KBM-7 (cell line): Measurements from ENCODE around the gene RRAGD.

ENCODE experiments used
- DNase-seq: peaks from one replicate; pipeline ENCODE4 v3.0.0-alpha.2; 2015
- in situ Hi-C: fragments of 300-500 bp; cut with MboI; formaldehyde crosslinking; loops from 2 replicates; pipeline ENCODE4 v1.14.3; 2020; ENCODE audit warnings: low sequenced_read_pairs, low pct_unique_long_range_greater_than_20kb, mixed read lengths

The RRAGD gene

GRCh38 chr6:89352278-89353117 is 59.6 kb downstream of the RRAGD start, which contains the start of gene UBE2J1:
Gene UBE2J1 (minus strand): TSS chr6:89352722. CDS start chr6:89352569, 153 bp downstream.
- in situ Hi-C loops, result no loop called here

GRCh38 chr6:89351671-89352277 is 60.3 kb downstream of the RRAGD start:
- peak; percentile 37 for DNase-seq
- in situ Hi-C loops, result no loop called here

More at GRCh38 chr6:89352278-89353117, 59.6 kb downstream of the RRAGD start, which contains the start of gene UBE2J1:
- peak; percentile 81 for DNase-seq

DNA sequence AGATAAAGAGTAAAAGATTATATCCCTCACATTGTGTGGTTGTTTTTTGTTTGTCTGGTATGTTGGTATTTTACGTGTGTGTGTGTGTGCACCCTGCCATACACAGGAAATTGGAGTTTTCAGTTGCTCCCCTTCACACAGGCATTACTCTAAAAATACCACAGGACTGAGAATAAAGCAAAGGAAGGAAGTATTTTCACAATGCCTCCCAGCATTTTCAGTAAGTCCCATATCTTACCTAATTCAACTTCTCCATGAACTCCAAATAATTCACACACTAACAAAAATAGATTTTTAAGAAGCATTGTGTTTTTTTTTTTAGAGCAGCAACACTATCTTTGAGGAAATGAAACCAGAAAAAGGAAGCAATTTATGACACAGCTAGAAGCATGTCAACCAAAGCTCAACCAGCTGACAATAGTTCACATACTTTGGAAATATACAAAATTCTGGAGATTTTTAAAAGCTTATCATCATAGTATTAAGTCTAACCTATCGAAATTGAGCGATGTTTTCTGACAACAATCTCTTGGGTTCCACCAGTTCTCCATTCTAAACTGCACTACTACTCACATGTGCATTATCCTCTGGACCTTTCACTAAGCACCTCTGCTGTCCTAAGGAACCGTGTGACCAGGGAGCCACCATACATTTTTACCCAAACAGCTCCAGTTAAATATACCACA is 61.6 kb downstream of the RRAGD start:
- in situ Hi-C loops, result no loop called here

DNA sequence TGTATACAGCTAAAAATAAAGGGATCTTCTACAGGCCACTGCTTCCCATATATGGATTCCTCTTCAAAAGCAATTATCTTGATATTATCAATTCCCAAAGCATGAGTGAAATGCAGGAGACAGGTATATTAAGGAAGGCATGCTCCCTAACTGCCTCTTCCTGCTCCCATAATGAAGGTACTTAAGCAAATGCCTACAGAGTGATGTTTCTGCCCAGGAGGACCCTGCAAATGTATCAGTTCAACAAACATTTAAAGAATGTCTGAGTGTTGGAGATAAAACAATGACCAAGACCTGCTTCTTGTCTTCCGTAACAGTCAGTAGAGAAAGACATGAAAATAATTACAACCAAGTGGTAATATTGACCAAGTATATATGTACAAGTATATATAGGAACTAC is 63.7 kb downstream of the RRAGD start:
- DNase-seq, result no peak
- in situ Hi-C loops, result no loop called here

More for the DNA sequence above, 61.6 kb downstream of the RRAGD start:
- DNase-seq, result peak; percentile 85

DNA sequence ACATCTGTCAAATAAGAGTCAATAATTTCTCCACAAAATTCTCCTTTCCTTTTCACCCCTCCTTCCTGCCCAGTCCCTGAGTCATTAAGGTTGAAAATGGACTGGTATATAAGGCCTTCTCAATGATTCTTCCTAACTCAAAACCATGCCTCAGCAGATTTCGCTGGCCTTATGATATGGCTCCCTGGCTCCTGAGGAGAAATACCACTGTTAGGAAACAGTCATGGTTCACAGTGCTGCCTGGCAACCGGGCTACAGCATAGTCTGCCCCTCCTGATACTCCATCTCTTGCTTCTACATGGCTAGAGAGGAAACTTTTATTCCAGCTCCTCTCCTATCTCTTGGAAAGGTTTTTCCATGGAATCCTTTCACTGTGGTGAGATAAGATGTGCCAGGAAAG is 64.2 kb downstream of the RRAGD start:
- in situ Hi-C loops, result no loop called here
- no peak for DNase-seq

- no peak for DNase-seq
- in situ Hi-C loops, result no loop called here
These were observed 65.6 kb downstream of the RRAGD start for GRCh38 chr6:89346433-89346832.

GRCh38 chr6:89339565-89339964 is 72.5 kb downstream of the RRAGD start:
- in situ Hi-C loops, result no loop called here
- DNase-seq, result no peak

GRCh38 chr6:89335164-89335563 is 76.9 kb downstream of the RRAGD start:
- no peak for DNase-seq
- in situ Hi-C loops, result no loop called here

- no peak for DNase-seq
These were observed 81.2 kb downstream of the RRAGD start for GRCh38 chr6:89330910-89331309.

DNA sequence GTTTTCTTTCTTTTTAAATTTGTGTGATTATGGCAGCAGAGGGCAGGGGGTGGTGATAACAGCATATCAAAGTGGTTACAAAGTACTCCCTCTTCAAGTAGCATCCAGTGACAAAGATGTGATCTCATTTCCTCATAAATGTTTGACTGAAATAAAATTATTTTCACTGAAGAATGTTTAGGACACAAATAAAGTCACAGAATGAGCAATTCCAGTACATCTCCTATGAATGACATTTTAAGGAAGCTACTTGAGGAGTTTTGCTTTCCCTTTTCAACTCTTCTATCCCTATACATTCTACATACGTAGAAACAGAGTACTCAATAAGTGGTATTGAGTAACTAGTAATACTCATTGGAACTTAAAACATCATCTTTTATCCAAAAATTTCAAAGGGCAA is 83.1 kb downstream of the RRAGD start:
- no peak for DNase-seq
- in situ Hi-C loops, result no loop called here

More at GRCh38 chr6:89330910-89331309, 81.2 kb downstream of the RRAGD start:
- in situ Hi-C loops, result no loop called here

DNA sequence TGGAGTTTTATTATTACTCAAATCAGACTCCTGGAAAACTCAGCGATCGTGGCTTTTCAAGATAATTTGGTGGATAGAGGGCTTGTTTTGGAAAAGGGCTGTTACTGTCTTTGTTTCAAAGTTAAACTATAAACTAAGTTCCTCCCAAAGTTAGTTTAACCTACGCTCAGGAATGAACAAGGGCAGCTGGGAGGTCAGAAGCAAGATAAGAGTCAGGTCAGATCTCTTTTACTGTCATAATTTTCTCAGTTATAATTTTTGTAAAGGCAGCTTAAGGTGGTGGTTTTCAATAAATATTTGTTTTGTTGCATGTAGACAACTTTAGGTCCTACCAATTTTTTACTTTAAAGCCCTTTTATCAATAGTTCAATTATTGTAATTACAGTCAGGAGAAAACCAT is 87.8 kb downstream of the RRAGD start:
- DNase-seq, result no peak

DNA sequence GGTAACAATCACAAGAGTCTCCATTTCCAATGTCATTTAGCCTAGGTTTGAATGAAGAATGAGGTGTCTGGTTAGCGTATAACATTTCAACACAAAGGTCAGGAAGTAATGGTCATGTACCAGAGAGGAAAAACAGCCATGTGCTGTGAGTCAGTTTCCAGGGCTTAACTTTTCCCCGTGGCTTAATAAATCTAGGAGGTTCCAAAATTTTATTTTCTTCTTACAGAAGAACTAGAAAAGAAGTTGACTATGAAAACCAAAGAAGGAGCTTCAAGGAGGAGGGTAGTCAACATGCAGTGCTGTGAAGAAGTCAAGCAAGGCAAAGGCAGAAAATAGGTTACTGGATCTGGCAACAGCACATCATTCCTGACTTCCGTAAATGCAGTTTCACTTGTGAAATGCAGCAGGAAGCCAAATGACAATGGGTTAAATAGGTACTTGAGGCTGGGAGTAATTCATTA is 88.5 kb downstream of the RRAGD start:
- peak; percentile 33 for DNase-seq
- in situ Hi-C loops, result no loop called here

More for the DNA sequence above, 87.8 kb downstream of the RRAGD start:
- in situ Hi-C loops, result no loop called here

DNA sequence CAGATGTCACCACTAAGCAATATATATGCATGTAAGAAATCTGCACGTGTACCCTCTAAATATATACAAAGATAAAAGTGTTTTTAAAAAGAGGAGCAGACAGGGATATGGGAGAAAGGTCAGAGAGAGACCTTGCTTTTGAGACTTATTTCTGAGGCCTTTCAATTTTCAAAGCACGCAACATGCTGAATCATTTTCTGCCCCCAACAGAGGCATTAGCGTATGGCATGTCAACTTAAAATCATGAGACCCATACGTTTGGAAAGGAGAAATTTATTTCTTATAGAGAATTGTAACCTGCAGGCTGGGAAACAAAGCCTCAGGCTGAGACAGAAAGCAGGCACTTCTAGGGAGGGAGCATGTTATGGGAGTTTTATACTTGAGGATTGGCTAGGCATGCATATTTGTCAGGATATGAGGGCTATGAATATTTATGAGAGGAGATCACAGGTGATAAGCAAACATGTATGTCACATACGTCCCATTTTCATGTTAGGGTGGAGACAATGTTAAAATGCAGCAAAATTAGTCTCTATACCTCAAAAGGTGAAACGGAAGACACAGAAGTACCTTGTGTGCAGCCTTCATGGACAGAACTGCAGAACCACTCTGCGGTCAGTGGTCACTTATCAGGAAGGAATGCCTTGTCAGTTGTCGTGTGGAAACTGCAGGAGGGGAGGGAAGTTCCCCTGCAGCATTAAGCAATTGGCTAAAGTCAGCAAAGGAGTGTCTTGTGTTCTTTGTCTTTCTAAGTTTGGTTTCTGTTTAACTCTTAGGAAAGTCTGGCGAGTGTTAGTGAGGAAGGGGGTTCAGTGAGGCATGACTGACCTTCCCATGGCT is 90.7 kb downstream of the RRAGD start:
- peak; percentile 89 for DNase-seq
- in situ Hi-C loops, result no loop called here

- no peak for DNase-seq
- in situ Hi-C loops, result no loop called here
These were observed 92.0 kb downstream of the RRAGD start for GRCh38 chr6:89320012-89320559.

DNA sequence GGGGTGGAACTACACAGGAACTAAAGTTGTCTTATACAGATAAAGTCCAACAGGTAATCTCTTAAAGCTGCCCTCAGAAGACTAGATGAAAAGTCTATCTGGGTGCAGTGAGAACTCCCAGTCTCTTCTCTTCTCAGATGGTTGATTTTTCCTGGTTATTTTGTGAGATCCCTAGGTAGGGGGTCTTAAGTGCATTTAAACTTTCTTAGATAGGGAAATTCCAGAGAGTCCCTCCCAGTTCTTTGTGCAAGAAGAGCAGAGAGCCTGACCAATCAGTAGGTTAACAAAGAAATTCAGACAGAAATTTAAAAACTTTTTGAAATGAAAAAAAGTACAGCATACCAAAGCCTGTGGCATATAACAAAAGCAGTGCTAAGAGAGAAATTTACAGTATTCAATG is 95.0 kb downstream of the RRAGD start:
- in situ Hi-C loops, result no loop called here

DNA sequence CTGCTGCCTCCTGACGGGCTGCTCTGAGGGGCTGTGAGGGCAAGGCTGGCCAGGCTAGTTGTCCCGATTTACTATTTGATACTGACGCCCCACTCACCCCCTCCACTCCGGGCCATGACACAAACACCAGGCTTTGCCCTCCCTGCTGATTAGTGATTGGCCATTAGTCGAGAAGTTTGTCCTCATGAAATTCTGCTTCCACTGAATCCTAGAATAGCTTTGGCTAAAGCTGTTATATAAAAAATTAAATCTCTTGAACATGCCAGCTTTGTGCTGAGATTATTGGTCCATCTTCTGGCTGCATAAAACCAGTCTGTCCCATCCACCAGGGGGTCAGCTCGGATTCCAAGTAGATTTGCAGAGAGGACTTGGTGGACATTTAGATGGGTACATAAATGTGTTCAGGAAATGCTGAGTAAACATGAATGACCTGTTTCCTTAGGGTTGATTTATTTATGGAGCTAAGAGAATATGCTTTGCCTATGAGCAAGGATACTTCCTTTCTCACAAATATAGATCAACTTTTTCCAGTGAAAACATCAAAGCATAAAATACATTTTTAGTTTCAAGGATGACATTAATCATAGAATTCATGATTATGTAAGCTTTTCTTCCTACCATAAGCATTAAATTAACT is 96.7 kb downstream of the RRAGD start, which contains the start of gene GABRR2:
TSS of gene GABRR2 (minus strand) at position 51 of the 637 bp plus-strand sequence. CDS start 134 bp downstream, outside the sequence.
- in situ Hi-C loops, result no loop called here
- no peak for DNase-seq

More for the DNA sequence above, 95.0 kb downstream of the RRAGD start:
- no peak for DNase-seq

DNA sequence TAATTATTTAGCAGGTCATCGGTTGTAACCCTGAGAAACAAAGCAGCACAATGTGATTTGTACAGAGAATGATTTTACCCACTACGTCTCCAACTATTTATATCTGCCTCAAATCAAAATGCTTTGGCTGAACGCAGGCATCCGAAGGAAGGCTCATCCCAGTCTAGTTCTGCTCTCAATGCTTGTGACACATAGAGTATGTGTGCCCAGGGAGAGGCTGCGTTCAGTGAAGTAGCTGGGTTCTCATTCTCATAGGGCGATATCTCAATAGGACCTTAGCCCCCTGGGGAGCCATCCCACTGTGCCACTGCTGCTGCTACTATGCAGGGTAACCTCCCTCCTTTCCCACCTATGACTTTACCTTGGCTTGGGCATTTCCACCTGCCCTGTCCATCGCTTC is 97.4 kb downstream of the RRAGD start:
- in situ Hi-C loops, result no loop called here
- DNase-seq, result no peak
